ENCODE data around the gene CTDP1.

DNA sequence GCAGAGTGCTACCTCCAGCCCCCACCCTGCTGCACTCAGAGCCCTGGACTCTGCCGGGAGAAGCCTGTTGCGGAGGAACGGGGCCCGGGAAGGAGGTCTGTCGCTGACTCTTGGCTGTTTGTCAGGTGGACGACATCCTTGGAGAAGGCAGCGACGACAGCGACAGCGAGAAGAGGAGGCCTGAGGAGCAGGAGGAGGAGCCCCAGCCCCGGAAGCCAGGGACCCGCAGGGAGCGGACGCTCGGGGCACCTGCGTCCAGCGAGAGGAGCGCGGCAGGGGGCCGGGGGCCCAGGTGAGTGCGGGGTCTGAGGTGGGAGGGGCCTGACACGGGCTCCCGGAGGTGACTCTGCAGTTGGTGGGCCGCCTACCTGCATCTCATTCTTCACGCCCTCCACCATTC is 56.6 kb downstream of the CTDP1 start:
- TF ChIP-seq, protein P1, sequence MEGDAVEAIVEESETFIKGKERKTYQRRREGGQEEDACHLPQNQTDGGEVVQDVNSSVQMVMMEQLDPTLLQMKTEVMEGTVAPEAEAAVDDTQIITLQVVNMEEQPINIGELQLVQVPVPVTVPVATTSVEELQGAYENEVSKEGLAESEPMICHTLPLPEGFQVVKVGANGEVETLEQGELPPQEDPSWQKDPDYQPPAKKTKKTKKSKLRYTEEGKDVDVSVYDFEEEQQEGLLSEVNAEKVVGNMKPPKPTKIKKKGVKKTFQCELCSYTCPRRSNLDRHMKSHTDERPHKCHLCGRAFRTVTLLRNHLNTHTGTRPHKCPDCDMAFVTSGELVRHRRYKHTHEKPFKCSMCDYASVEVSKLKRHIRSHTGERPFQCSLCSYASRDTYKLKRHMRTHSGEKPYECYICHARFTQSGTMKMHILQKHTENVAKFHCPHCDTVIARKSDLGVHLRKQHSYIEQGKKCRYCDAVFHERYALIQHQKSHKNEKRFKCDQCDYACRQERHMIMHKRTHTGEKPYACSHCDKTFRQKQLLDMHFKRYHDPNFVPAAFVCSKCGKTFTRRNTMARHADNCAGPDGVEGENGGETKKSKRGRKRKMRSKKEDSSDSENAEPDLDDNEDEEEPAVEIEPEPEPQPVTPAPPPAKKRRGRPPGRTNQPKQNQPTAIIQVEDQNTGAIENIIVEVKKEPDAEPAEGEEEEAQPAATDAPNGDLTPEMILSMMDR (IDR thresholded peaks at IDR 0.05; ENCODE audit: low read length) = no peak
- no peak for TF ChIP-seq EZH2 (optimal IDR thresholded peaks at IDR 0.05; ENCODE audit: low read depth, low read length)

Measured in MM.1S (cell line).